GM23248 (cell line): ENCODE results near the gene BEAN1. TPM values are rescaled to one million over a fixed set of nuclear protein-coding genes. Genes with fewer than 3 reads are reported as not detected.

Experiments
- DNase-seq: peaks from one replicate; pipeline ENCODE4 v3.0.0-alpha.2; 2015
- H2AFZ ChIP-seq: fragments of 200-600 bp; sonication (generic); 2 replicates; pipeline ENCODE4 v1.6.1; 2016; ENCODE audit warnings: antibody characterized with exemption
- H3F3A ChIP-seq: fragments of 200-600 bp; sonication (generic); 2 replicates; pipeline ENCODE4 v1.6.1; 2016; ENCODE audit warnings: mild to moderate bottlenecking, antibody characterized with exemption, mixed run types; ENCODE audit not compliant: insufficient read depth
- H3K27ac ChIP-seq: fragments of 200-600 bp; sonication (generic); 2 replicates; pipeline ENCODE4 v1.5.1; 2016; ENCODE audit warnings: mild to moderate bottlenecking
- H3K27me3 ChIP-seq: fragments of 200-600 bp; sonication (generic); replicated peaks from 2 replicates; pipeline ENCODE4 v1.6.1; 2016; ENCODE audit warnings: mild to moderate bottlenecking; ENCODE audit not compliant: insufficient read depth
- H3K36me3 ChIP-seq: fragments of 200-600 bp; sonication (generic); 2 replicates; pipeline ENCODE4 v1.6.1; 2016; ENCODE audit warnings: low read depth, mild to moderate bottlenecking
- H3K4me1 ChIP-seq: fragments of 200-600 bp; sonication (generic); 2 replicates; pipeline ENCODE4 v1.6.1; 2016; ENCODE audit warnings: mild to moderate bottlenecking; ENCODE audit not compliant: insufficient read depth
- H3K4me2 ChIP-seq: fragments of 200-600 bp; sonication (generic); one replicate; pipeline ENCODE4 v1.6.1; 2016; ENCODE audit warnings: mild to moderate bottlenecking; ENCODE audit not compliant: unreplicated experiment
- H3K4me3 ChIP-seq: fragments of 200-600 bp; sonication (generic); 2 replicates; pipeline ENCODE4 v1.5.1; 2016; ENCODE audit warnings: mild to moderate bottlenecking
- H3K79me2 ChIP-seq: fragments of 200-600 bp; sonication (generic); 2 replicates; pipeline ENCODE4 v1.6.1; 2016; ENCODE audit warnings: mild to moderate bottlenecking; ENCODE audit not compliant: insufficient read depth
- H3K9ac ChIP-seq: fragments of 200-600 bp; sonication (generic); 2 replicates; pipeline ENCODE4 v1.6.1; 2016; ENCODE audit warnings: mild to moderate bottlenecking
- H3K9me2 ChIP-seq: fragments of 200-600 bp; sonication (generic); 2 replicates; pipeline ENCODE4 v1.6.1; 2016; ENCODE audit warnings: mixed run types, mild to moderate bottlenecking, moderate library complexity; ENCODE audit not compliant: insufficient read depth
- H3K9me3 ChIP-seq: fragments of 200-600 bp; sonication (generic); one replicate; pipeline ENCODE4 v1.6.1; 2017; ENCODE audit warnings: low read depth
- H4K20me1 ChIP-seq: fragments of 200-600 bp; sonication (generic); 2 replicates; pipeline ENCODE4 v1.6.0; 2016; ENCODE audit not compliant: insufficient read depth
- EZH2 ChIP-seq: fragments of 200-600 bp; sonication (generic); IDR thresholded peaks from 2 replicates; pipeline ENCODE4 v1.6.1; 2018; ENCODE audit warnings: antibody characterized with exemption, mild to moderate bottlenecking; ENCODE audit not compliant: insufficient read depth, poor library complexity, severe bottlenecking
- EZH2phosphoT487 ChIP-seq: fragments of 200-600 bp; sonication (generic); IDR thresholded peaks from 2 replicates; pipeline ENCODE4 v1.6.1; 2018; ENCODE audit warnings: antibody characterized with exemption, moderate library complexity, mild to moderate bottlenecking, low read depth; ENCODE audit not compliant: insufficient read depth
- WGBS, 2 experiments: methylation state at CpG; one replicate each; pipeline ENCODE4 v1.1.6; 2015 to 2017; ENCODE audit warnings: low lambda C conversion rate in 2 of 2, low coverage in 1 of 2; ENCODE audit errors: missing lambda C conversion rate in 2 of 2; 5-methylcytosine and 5-hydroxymethylcytosine counted together
- in situ Hi-C: fragments of 300-500 bp; cut with MboI; formaldehyde crosslinking; loops from 2 replicates; pipeline ENCODE4 v1.15.0; 2020
- polyA plus RNA-seq: library from polyadenylated mRNA; unstranded; fragments of >200 nt; fragmentation: Nextera tagmentation; extraction: Ambion mirVana; gene quantifications from 2 replicates; pipeline ENCODE4 v1.2.1, GENCODE V29; 2016
- total RNA-seq: library from RNA; depleted of rRNA; stranded (reverse); fragments of >200 nt; shearing (Covaris generic); gene quantifications from 2 replicates; pipeline ENCODE4 v1.2.3, GENCODE V29; 2014

Gene BEAN1
- total and polyA plus RNA-seq, 2 experiments from 2014 or later, result 0.32 to 0.50 TPM

DNA sequence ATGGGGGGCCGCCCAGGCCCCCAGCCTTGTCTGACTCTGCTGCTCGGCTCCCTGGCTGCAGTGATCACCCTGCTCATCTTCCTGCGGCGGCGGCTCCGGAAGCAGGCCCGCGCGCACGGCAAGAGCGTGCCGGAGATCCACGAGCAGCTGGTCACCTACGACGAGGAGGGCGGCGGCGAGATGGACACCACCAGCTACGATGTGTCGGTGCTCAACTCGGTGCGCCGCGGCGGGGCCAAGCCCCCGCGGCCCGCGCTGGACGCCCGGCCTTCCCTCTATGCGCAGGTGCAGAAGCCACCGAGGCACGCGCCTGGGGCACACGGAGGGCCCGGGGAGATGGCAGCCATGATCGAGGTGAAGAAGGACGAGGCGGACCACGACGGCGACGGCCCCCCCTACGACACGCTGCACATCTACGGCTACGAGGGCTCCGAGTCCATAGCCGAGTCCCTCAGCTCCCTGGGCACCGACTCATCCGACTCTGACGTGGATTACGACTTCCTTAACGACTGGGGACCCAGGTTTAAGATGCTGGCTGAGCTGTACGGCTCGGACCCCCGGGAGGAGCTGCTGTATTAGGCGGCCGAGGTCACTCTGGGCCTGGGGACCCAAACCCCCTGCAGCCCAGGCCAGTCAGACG lies 24.4 kb upstream of the BEAN1 start:
- in situ Hi-C loops, result loop anchor here (10.0 to 25.0 kb wide), 2 partner anchors 82 to 460 kb away; no protein-coding TSS in a partner anchor
- no peak overlapping the region for H3K4me2 ChIP-seq
- H3K27me3 ChIP-seq, result peaks cover 10% of the 10 kb centered on the region
- H3K27ac ChIP-seq, result no peak overlapping the region
- no peaks in the 10 kb centered on the region for H3K9me2 ChIP-seq
- DNase-seq, result no peak
- no peaks in the 10 kb centered on the region for H3K4me1 ChIP-seq
- no peaks in the 10 kb centered on the region for H4K20me1 ChIP-seq
- no peak for TF ChIP-seq EZH2phosphoT487
- TF ChIP-seq EZH2, result no peak
- peaks cover 2% of the 10 kb centered on the region for H3F3A ChIP-seq
- H3K4me3 ChIP-seq, result no peak overlapping the region
- H2AFZ ChIP-seq, result no peak overlapping the region
- no peak overlapping the region for H3K9ac ChIP-seq
- no peaks in the 10 kb centered on the region for H3K9me3 ChIP-seq
- H3K36me3 ChIP-seq, result no peaks in the 10 kb centered on the region
- 85 to 98% methylated on average over 15 to 60 of the region's 61 CpGs for whole genome bisulfite sequencing, 2 experiments
- H3K79me2 ChIP-seq, result no peaks in the 10 kb centered on the region

GRCh38 chr16:66403531-66404145 lies 23.5 kb upstream of the BEAN1 start:
- Histone ChIP-seq H4K20me1 (no peaks in the 10 kb centered on the region), H2AFZ (no peak overlapping the region), H3K9me3 (no peaks in the 10 kb centered on the region), H3F3A (peaks cover 11% of the 10 kb centered on the region), H3K27me3 (peaks cover 10% of the 10 kb centered on the region), H3K9ac (no peak overlapping the region), H3K27ac (no peak overlapping the region), H3K4me2 (no peak overlapping the region), H3K79me2 (no peaks in the 10 kb centered on the region), H3K36me3 (no peaks in the 10 kb centered on the region), H3K4me1 (peaks cover 7% of the 10 kb centered on the region), H3K4me3 (no peak overlapping the region), H3K9me2 (no peaks in the 10 kb centered on the region)
- no peak for DNase-seq
- 51 to 58% methylated on average over 5 of the region's 5 CpGs for WGBS, 2 experiments
- TF ChIP-seq EZH2, result no peak
- TF ChIP-seq EZH2phosphoT487, result no peak
- in situ Hi-C loops, result loop anchor here (10.0 to 25.0 kb wide), 2 partner anchors 81 to 459 kb away; no protein-coding TSS in a partner anchor

DNA sequence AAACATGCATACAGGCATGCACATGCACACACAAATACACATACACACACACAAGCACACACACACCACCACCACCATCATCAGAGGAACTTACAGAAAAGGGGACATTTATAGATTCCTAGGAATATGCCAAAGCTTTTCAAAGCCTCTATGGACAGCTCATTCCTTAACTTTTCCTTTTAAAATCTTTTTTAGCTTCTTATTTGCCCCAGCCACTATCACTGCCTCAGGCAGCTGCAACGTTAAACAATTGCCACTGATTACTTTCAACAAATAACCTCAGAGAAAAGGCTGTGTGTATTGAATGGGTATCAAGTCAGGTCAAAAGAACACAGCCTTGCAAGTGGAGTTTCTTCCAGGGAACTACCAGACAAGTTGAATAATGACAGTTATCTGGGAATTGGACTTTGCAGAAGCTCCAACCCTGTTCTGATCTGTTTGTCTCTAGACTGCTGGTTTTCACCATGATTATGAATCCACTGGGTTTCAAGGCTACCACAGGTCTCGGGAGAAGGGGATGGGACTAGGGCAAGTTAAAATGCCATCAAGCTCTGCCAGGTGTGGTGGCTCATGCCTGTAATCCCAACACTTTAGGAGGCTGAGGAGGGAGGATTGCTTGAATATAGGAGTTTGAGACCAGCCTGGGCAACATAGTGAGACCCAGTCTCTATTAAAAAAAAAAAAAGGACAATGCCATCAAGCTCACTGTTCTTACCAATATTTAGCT lies 21.9 kb upstream of the BEAN1 start:
- H2AFZ ChIP-seq, result no peak overlapping the region
- WGBS, 2 experiments, result 57 to 64% methylated on average over 2 of the region's 2 CpGs
- DNase-seq, result no peak
- H4K20me1 ChIP-seq, result no peaks in the 10 kb centered on the region
- TF ChIP-seq EZH2 (no peak), EZH2phosphoT487 (no peak)
- no peak overlapping the region for H3K4me3 ChIP-seq
- H3K27me3 ChIP-seq, result peaks cover 10% of the 10 kb centered on the region
- H3K36me3 ChIP-seq, result no peaks in the 10 kb centered on the region
- no peak overlapping the region for H3K4me2 ChIP-seq
- H3K4me1 ChIP-seq, result peaks cover 20% of the 10 kb centered on the region
- no peaks in the 10 kb centered on the region for H3K79me2 ChIP-seq
- H3F3A ChIP-seq, result peaks cover 22% of the 10 kb centered on the region
- no peaks in the 10 kb centered on the region for H3K9me2 ChIP-seq
- in situ Hi-C loops, result loop anchor here (10.0 to 25.0 kb wide), 2 partner anchors 80 to 457 kb away; no protein-coding TSS in a partner anchor
- no peak overlapping the region for H3K9ac ChIP-seq
- H3K27ac ChIP-seq, result no peak overlapping the region
- H3K9me3 ChIP-seq, result no peaks in the 10 kb centered on the region

GRCh38 chr16:66406534-66407221 lies 20.4 kb upstream of the BEAN1 start:
- Histone ChIP-seq H2AFZ (peak overlapping the region; percentile 91), H3K4me1 (peaks cover 20% of the 10 kb centered on the region), H3K36me3 (no peaks in the 10 kb centered on the region), H3K27ac (no peak overlapping the region), H3K9me3 (no peaks in the 10 kb centered on the region), H3F3A (peaks cover 22% of the 10 kb centered on the region), H3K79me2 (no peaks in the 10 kb centered on the region), H3K9ac (peak overlapping the region; percentile 35; the same call in 1 of the 2 replicates), H3K27me3 (peaks cover 10% of the 10 kb centered on the region), H3K4me2 (peak overlapping the region; percentile 98), H3K4me3 (peak overlapping the region; percentile 78), H3K9me2 (no peaks in the 10 kb centered on the region), H4K20me1 (no peaks in the 10 kb centered on the region)
- DNase-seq, result peak; percentile 89
- TF ChIP-seq EZH2 (no peak), EZH2phosphoT487 (no peak)
- in situ Hi-C loops, result loop anchor here (10.0 to 25.0 kb wide), 2 partner anchors 78 to 456 kb away; no protein-coding TSS in a partner anchor
- 1% methylated on average over 35 of the region's 35 CpGs for WGBS, 2 experiments
